B cell (primary cell): ENCODE results near the gene NDST4. TPM values are rescaled to one million over a fixed set of nuclear protein-coding genes. Genes with fewer than 3 reads are reported as not detected.

Experiments
- ATAC-seq: fragments of 200-7000 bp; cut with Tn5 transposase; one replicate; pipeline ENCODE4 v1.10.0; 2021; ENCODE audit warnings: low read depth, mild to moderate bottlenecking, moderate number of reproducible peaks, moderate library complexity
- CTCF ChIA-PET: fragments of 350-600 bp; sonication (Branson Sonifier 250); formaldehyde crosslinking; loops from one replicate; lab custom pipeline; 2021; ENCODE audit warnings: antibody characterized with exemption, inconsistent platforms; lab: Charles Lee
- POLR2A ChIA-PET: fragments of 350-600 bp; sonication (Branson Sonifier 250); formaldehyde crosslinking; loops from one replicate; lab custom pipeline; 2021; ENCODE audit warnings: antibody characterized with exemption; lab: Charles Lee
- DNase-seq: peaks from one replicate; pipeline ENCODE4 v3.0.0; 2013
- H2AFZ ChIP-seq: 2 replicates; pipeline ENCODE4 v1.6.1; 2012; ENCODE audit warnings: mild to moderate bottlenecking, low read depth, low read length; ENCODE audit not compliant: insufficient read depth, poor library complexity, severe bottlenecking
- H3K27ac ChIP-seq, 2 donors: 1 replicate in 1 of 2; 2 replicates in 1 of 2; pipeline ENCODE4 v1.5.1; 2012 to 2013; ENCODE audit warnings: low read length in 2 of 2, mild to moderate bottlenecking in 2 of 2, moderate library complexity in 1 of 2
- H3K27me3 ChIP-seq, 4 experiments: fragments of 200-600 bp in 1 of 4; sonication (generic) in 1 of 4; replicated peaks in 1 of 4; 1 replicate in 2 of 4; 2 replicates in 2 of 4; pipeline versions ENCODE4 v1.6.1 to v1.7.0; 2013 to 2016; ENCODE audit warnings: low read length in 3 of 4, mild to moderate bottlenecking in 2 of 4, mixed read lengths in 1 of 4, moderate library complexity in 1 of 4; ENCODE audit not compliant: insufficient read depth in 4 of 4, control insufficient read depth in 3 of 4; ENCODE audit errors: control extremely low read depth in 1 of 4
- H3K36me3 ChIP-seq, 2 experiments: replicated peaks in 1 of 2; 1 replicate in 1 of 2; 2 replicates in 1 of 2; pipeline versions ENCODE4 v1.6.1 to v1.7.1; 2013; ENCODE audit warnings: low read length in 1 of 2; ENCODE audit not compliant: insufficient read depth in 2 of 2, control insufficient read depth in 1 of 2; ENCODE audit errors: control extremely low read depth in 1 of 2, extremely low read depth in 1 of 2
- H3K4me1 ChIP-seq, 2 donors: fragments of 200-600 bp in 1 of 2; sonication (generic) in 1 of 2; 1 replicate in 1 of 2; 2 replicates in 1 of 2; pipeline versions ENCODE4 v1.5.1 to v1.6.1; 2013 to 2017; ENCODE audit warnings: low read length in 2 of 2; ENCODE audit not compliant: control insufficient read depth in 2 of 2, insufficient read depth in 2 of 2
- H3K4me2 ChIP-seq: replicated peaks from 2 replicates; pipeline ENCODE3; 2012; ENCODE audit warnings: mild to moderate bottlenecking, low read depth, low read length; ENCODE audit not compliant: poor library complexity, severe bottlenecking
- H3K4me3 ChIP-seq, 5 experiments: fragments of 200-600 bp in 1 of 5; sonication (generic) in 1 of 5; 1 replicate in 3 of 5; 2 replicates in 2 of 5; pipeline versions ENCODE4 v1.5.1 to v1.7.0; 2011 to 2016; ENCODE audit warnings: low read length in 4 of 5, mild to moderate bottlenecking in 4 of 5, low read depth in 2 of 5, control low read depth in 1 of 5, moderate library complexity in 1 of 5; ENCODE audit not compliant: insufficient read depth in 1 of 5; ENCODE audit errors: control extremely low read depth in 1 of 5, extremely low read depth in 1 of 5
- H3K79me2 ChIP-seq: fragments of 200-600 bp; sonication (generic); one replicate; pipeline ENCODE4 v1.6.0; 2016; ENCODE audit warnings: low read length; ENCODE audit not compliant: control insufficient read depth, insufficient read depth
- H3K9ac ChIP-seq: fragments of 200-600 bp; sonication (generic); 2 replicates; pipeline ENCODE4 v1.6.1; 2017; ENCODE audit warnings: mild to moderate bottlenecking, low read length, moderate library complexity
- H3K9me3 ChIP-seq, 3 donors: one replicate each; pipeline versions ENCODE4 v1.6.1 to v1.7.1; 2013; ENCODE audit warnings: low read length in 2 of 3; ENCODE audit not compliant: control insufficient read depth in 2 of 3, insufficient read depth in 1 of 3; ENCODE audit errors: control extremely low read depth in 1 of 3
- H4K20me1 ChIP-seq: 2 replicates; pipeline ENCODE4 v1.6.0; 2012; ENCODE audit warnings: mild to moderate bottlenecking, low read length; ENCODE audit not compliant: insufficient read depth, control insufficient read depth, poor library complexity, severe bottlenecking
- H3K27ac Mint-ChIP-seq: one replicate; pipeline ENCODE4 v1.8.0; 2021; ENCODE audit warnings: mixed read lengths
- H3K27me3 Mint-ChIP-seq: one replicate; pipeline ENCODE4 v1.8.0; 2021; ENCODE audit warnings: mixed read lengths
- H3K4me1 Mint-ChIP-seq: one replicate; pipeline ENCODE4 v1.8.0; 2021; ENCODE audit warnings: mixed read lengths
- H3K4me3 Mint-ChIP-seq: one replicate; pipeline ENCODE4 v1.8.0; 2021; ENCODE audit warnings: mixed read lengths
- H3K9me3 Mint-ChIP-seq: one replicate; pipeline ENCODE4 v1.8.0; 2022; ENCODE audit warnings: mixed read lengths; ENCODE audit not compliant: insufficient read depth
- EZH2 ChIP-seq: IDR thresholded peaks from 2 replicates; pipeline ENCODE4 v1.6.1; 2012; ENCODE audit warnings: borderline replicate concordance, low read depth, mild to moderate bottlenecking, moderate library complexity, low read length; ENCODE audit not compliant: insufficient read depth, poor library complexity, severe bottlenecking
- WGBS: methylation state at CpG from one replicate; pipeline ENCODE4 v1.1.5; 2013; ENCODE audit warnings: missing lambda C conversion rate; ENCODE audit not compliant: insufficient coverage; 5-methylcytosine and 5-hydroxymethylcytosine counted together
- intact Hi-C: fragments of 100-400 bp; cut with micrococcal nuclease; formaldehyde crosslinking; loops from one replicate; pipeline ENCODE4 v1.10.0; 2022
- polyA plus RNA-seq: library from polyadenylated mRNA; depleted of rRNA; stranded (reverse); fragments of >200 nt; gene quantifications from 2 replicates; pipeline ENCODE4 v1.2.3, GENCODE V29; 2012
- total RNA-seq, 2 donors: library from RNA; stranded (reverse); fragments of 120-200 nt in 1 of 2; gene quantifications; 1 replicate in 1 of 2; 2 replicates in 1 of 2; pipeline versions ENCODE4 v1.2.3 to v1.2.4, GENCODE V29; 2013 to 2022
- TF ChIP-seq, protein P1 (sequence below): fragments of 200-600 bp; IDR thresholded peaks from one replicate; pipeline ENCODE4 v1.8.0; 2022; ENCODE audit warnings: antibody characterized with exemption, mild to moderate bottlenecking

Gene NDST4
- total and polyA plus RNA-seq, 2 donors (not counting 1 experiment from before 2014, with no cell fraction given) = not detected

DNA sequence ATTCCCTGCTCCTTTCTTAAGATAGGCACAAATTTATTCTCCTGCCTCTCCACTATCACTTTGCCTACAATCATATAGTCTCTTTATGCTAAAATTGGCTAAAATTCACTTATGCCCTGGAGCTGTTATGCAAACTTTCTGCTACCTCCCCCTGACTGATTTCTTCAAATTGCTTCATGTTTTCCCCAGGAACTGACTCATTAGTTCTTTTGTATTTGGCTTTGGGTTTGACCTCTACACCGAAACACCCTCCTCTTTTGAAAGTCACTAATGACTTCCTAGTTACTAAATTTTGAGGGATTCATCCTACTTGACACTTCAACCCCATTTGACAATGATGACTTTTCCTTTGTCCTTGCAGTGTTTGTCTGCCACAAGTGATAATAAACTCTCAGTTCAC lies 222.6 kb downstream of the NDST4 start:
- H3K9me3 Mint-ChIP-seq = no peaks in the 10 kb centered on the region
- H3K27ac ChIP-seq = no peak overlapping the region
- no peak overlapping the region for H3K4me3 ChIP-seq
- no peaks in the 10 kb centered on the region for H4K20me1 ChIP-seq
- no peaks in the 10 kb centered on the region for H3K79me2 ChIP-seq
- no peak overlapping the region for H3K27ac Mint-ChIP-seq
- no CpG with 5 or more reads among the region's 1 CpG for WGBS
- H2AFZ ChIP-seq = no peak overlapping the region
- no peak overlapping the region for H3K9ac ChIP-seq
- H3K4me1 Mint-ChIP-seq = no peaks in the 10 kb centered on the region
- no peaks in the 10 kb centered on the region for H3K36me3 ChIP-seq
- no peaks in the 10 kb centered on the region for H3K27me3 Mint-ChIP-seq
- H3K4me2 ChIP-seq = no peak overlapping the region
- DNase-seq = no peak
- no peak for ATAC-seq
- ChIA-PET CTCF (no interaction called here), POLR2A (no interaction called here)
- intact Hi-C loops = no loop called here
- no peak for TF ChIP-seq EZH2
- TF ChIP-seq, protein P1, sequence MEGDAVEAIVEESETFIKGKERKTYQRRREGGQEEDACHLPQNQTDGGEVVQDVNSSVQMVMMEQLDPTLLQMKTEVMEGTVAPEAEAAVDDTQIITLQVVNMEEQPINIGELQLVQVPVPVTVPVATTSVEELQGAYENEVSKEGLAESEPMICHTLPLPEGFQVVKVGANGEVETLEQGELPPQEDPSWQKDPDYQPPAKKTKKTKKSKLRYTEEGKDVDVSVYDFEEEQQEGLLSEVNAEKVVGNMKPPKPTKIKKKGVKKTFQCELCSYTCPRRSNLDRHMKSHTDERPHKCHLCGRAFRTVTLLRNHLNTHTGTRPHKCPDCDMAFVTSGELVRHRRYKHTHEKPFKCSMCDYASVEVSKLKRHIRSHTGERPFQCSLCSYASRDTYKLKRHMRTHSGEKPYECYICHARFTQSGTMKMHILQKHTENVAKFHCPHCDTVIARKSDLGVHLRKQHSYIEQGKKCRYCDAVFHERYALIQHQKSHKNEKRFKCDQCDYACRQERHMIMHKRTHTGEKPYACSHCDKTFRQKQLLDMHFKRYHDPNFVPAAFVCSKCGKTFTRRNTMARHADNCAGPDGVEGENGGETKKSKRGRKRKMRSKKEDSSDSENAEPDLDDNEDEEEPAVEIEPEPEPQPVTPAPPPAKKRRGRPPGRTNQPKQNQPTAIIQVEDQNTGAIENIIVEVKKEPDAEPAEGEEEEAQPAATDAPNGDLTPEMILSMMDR = no peak
- H3K9me3 ChIP-seq = peaks cover 0 to 2% (median 0%) of the 10 kb centered on the region in 3 donors
- no peaks in the 10 kb centered on the region for H3K4me1 ChIP-seq
- H3K4me3 Mint-ChIP-seq = no peak overlapping the region
- no peaks in the 10 kb centered on the region for H3K27me3 ChIP-seq

DNA sequence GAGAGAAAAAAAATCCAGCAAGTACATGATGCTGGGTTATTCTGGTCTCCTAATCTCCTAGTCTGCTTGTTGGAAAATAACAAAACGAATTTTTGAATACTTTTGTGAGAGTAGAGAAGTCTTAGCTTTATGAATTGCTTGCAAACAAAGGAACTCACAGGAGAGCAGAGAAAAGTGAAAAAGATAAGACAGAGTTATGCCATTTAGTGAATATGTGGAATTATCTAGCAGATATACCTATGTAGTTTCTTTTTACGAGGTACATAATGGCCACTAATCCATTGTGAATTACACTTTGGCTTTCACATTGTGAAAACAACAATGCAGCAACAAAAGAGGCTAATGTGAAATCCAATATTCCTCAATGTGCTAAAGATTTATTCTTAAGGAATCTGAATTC lies 226.7 kb downstream of the NDST4 start:
- no peak overlapping the region for H3K27ac Mint-ChIP-seq
- POLR2A ChIA-PET = no interaction called here
- WGBS = no CpG with 5 or more reads among the region's 2 CpGs

More for the DNA sequence above, 226.7 kb downstream of the NDST4 start:
- Histone ChIP-seq H3K9me3 (no peaks in the 10 kb centered on the region), H3K4me1 (no peaks in the 10 kb centered on the region), H3K4me2 (no peak overlapping the region), H3K4me3 (no peak overlapping the region), H3K27me3 (no peaks in the 10 kb centered on the region), H3K36me3 (no peaks in the 10 kb centered on the region), H4K20me1 (no peaks in the 10 kb centered on the region), H3K9ac (no peak overlapping the region), H3K27ac (no peak overlapping the region), H3K79me2 (no peaks in the 10 kb centered on the region), H2AFZ (no peak overlapping the region)
- no peaks in the 10 kb centered on the region for H3K4me1 Mint-ChIP-seq
- DNase-seq (no peak), ATAC-seq (no peak)
- H3K9me3 Mint-ChIP-seq = no peaks in the 10 kb centered on the region
- H3K27me3 Mint-ChIP-seq = no peaks in the 10 kb centered on the region
- TF ChIP-seq, protein P1 = no peak
- no peak for TF ChIP-seq EZH2
- CTCF ChIA-PET = no interaction called here
- intact Hi-C loops = no loop called here
- H3K4me3 Mint-ChIP-seq = no peak overlapping the region
